Cortex of kidney (tissue), 1 donor: ENCODE measurements around the gene KIF16B.

Experiments
- DNase-seq: peaks from one replicate; lab custom pipeline; 2025; lab: John Stamatoyannopoulos, UW

Gene KIF16B

GRCh38 chr20:16395366-16395765 is 177.9 kb downstream of the KIF16B start:
- DNase-seq = no peak

- DNase-seq = no peak
Observed at GRCh38 chr20:16394784-16395183, 178.5 kb downstream of the KIF16B start.

- no peak for DNase-seq
Observed at GRCh38 chr20:16393836-16394235, 179.4 kb downstream of the KIF16B start.

GRCh38 chr20:16393297-16393696 is 180.0 kb downstream of the KIF16B start:
- no peak for DNase-seq

- no peak for DNase-seq
Observed at GRCh38 chr20:16392346-16392745, 180.9 kb downstream of the KIF16B start.

- no peak for DNase-seq
Observed at GRCh38 chr20:16390991-16391390, 182.3 kb downstream of the KIF16B start.

- no peak for DNase-seq
Observed at GRCh38 chr20:16388731-16389130, 184.5 kb downstream of the KIF16B start.

GRCh38 chr20:16387666-16388065 is 185.6 kb downstream of the KIF16B start:
- no peak for DNase-seq

GRCh38 chr20:16385891-16386290 is 187.4 kb downstream of the KIF16B start:
- no peak for DNase-seq

GRCh38 chr20:16385462-16385861 is 187.8 kb downstream of the KIF16B start:
- no peak for DNase-seq

- DNase-seq = no peak
Observed at GRCh38 chr20:16381444-16381843, 191.8 kb downstream of the KIF16B start.

GRCh38 chr20:16378712-16379370 is 194.4 kb downstream of the KIF16B start:
- no peak for DNase-seq

- DNase-seq = no peak
Observed at GRCh38 chr20:16378122-16378521, 195.1 kb downstream of the KIF16B start.

GRCh38 chr20:16369441-16369840 is 203.8 kb downstream of the KIF16B start:
- no peak for DNase-seq

GRCh38 chr20:16368645-16369292 is 204.5 kb downstream of the KIF16B start:
- DNase-seq = no peak

GRCh38 chr20:16367948-16368560 is 205.2 kb downstream of the KIF16B start:
- DNase-seq = no peak

- DNase-seq = no peak
Observed at GRCh38 chr20:16366529-16366928, 206.7 kb downstream of the KIF16B start.

GRCh38 chr20:16364320-16364687 is 208.9 kb downstream of the KIF16B start:
- no peak for DNase-seq

- DNase-seq = no peak
Observed at GRCh38 chr20:16363506-16364319, 209.5 kb downstream of the KIF16B start.

GRCh38 chr20:16362642-16363041 is 210.6 kb downstream of the KIF16B start:
- DNase-seq = no peak

GRCh38 chr20:16360668-16361067 is 212.6 kb downstream of the KIF16B start:
- DNase-seq = no peak

GRCh38 chr20:16353417-16353781 is 219.8 kb downstream of the KIF16B start:
- DNase-seq = no peak
